GM21390 (cell line): ENCODE results near the gene TADA3.
A peak's percentile ranks its signal among the peaks of the same experiment; 100 is the strongest.

Experiments used
- ATAC-seq: cut with Tn5 transposase; IDR thresholded peaks from one replicate; pipeline ENCODE4 v1.9.1; 2021; ENCODE audit not compliant: unreplicated experiment

Gene TADA3, protein sequence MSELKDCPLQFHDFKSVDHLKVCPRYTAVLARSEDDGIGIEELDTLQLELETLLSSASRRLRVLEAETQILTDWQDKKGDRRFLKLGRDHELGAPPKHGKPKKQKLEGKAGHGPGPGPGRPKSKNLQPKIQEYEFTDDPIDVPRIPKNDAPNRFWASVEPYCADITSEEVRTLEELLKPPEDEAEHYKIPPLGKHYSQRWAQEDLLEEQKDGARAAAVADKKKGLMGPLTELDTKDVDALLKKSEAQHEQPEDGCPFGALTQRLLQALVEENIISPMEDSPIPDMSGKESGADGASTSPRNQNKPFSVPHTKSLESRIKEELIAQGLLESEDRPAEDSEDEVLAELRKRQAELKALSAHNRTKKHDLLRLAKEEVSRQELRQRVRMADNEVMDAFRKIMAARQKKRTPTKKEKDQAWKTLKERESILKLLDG

DNA sequence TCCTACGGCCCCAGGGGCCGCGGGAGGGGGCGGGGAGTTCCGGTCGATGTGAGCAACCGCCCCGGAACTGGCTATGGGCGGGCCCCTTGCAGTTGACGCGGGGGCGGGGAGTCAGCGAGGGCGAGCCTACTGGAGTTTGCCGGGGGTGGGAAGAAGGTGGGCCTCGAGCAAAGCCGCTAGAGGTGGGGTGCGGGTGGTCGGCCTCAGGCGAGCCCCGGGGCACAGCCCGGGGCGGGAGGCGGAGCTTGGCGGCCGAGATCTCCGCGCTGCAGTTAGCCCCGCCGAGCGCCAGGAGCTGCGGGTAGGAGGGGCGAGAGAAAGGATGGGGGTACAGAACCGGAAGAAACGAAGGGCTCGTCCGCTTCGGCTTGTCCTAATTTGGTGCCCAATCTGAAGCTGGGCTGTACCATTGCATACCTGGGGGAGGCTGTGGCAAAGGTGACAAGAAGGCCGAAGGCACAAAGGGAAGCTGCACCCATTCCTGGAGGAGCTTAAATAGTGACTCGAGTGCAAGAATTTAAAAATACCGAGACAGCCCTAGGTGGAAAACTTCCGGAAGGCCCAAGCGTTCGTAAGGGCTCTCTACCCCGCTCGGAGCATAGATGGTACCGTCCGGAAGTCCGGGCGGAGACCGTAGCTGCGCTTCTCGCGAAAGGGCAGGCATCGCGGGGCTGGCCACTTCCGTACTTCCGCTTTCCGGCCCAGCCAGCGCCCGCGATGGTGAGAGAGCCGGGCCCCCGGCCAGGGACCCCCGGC, at the start of gene TADA3, which contains the start of gene ARPC4:
Gene TADA3 (minus strand): TSS at position 69 of the 756 bp plus-strand sequence. CDS start 1,007 bp downstream, outside the sequence.
Gene ARPC4 (plus strand): TSS at position 678 of the 756 bp plus-strand sequence. CDS start 40 bp downstream, at position 718.
- ATAC-seq, result peak; percentile 83

DNA sequence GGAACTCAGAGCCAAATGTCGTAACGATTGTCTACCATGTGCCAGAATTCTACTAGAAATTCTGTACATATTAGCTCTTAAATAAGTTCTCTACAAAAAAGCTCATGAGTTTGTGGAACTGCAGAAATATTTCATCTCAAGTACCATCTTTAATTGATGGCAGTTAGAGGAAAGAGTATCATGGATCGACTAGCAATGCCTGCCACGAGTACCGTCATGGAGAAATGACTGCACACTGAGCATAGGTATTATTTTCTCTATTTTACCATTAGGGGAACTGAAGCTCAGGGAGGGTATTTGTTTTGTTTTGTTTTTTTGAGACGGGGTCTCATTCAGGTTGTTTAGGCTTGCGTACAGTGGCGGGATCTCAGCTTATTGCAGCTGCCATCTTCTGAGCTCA, 48.7 kb upstream of the TADA3 start:
- no peak for ATAC-seq

DNA sequence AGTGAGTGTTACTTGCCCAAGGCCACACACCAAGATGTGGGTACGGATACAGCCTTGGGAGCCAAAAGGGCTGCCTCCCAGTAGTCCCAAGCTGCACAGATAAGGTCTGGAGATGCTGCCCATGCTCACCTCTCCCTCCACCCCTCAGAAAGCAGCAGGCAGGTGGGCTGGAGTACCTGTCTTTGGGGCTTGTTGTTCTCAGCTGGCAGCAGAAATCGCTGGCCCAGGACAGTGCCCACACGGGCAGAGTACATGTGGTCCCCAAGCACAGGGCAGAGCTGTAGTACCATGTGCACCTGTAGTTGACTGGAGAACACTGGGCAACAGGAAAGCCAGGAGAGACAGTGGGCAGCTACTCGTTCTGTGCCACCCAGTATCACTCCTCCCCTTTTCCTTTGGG, 46.6 kb upstream of the TADA3 start:
- ATAC-seq, result no peak

DNA sequence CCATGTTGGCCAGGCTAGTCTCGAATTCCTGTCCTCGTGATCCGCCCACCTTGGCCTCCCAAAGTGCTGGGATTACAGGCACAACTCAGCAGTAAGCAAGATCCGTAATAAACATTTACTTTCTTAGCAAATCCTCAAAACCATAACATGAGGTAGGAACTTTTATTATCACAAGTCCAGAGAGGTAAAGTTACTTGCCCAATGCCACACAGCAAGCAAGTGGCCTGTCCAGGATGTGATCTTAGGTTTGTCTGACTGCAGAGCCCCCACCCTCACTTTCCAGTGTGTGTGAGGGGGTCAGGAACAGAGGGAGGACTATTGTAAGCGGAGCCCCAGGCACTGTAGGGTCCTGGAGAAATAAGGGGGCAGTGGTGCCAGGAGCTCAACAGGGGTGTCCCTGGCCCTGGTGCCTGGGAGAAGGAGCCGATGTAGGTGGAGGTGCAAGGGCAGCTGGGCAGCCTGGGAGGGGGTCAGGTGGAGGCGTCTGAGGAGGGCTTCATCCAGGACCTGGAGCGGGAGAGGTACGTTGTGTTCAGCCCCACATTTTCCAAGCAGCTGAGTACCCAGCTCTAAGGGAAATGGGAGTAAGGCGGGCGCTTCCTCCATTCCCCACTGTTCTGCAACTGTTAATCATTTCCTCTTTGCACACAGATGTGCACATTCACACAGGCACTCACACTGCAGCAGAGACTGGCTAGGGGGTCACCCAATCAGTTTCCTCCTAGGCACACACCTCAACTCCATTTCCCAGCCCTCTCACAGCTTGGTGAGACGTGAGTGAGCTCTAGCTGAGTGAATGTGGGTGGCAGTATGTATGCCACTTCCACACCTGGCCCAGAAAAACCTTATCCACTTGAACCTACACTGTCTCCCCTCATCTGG, 45.7 kb upstream of the TADA3 start:
- ATAC-seq, result no peak

DNA sequence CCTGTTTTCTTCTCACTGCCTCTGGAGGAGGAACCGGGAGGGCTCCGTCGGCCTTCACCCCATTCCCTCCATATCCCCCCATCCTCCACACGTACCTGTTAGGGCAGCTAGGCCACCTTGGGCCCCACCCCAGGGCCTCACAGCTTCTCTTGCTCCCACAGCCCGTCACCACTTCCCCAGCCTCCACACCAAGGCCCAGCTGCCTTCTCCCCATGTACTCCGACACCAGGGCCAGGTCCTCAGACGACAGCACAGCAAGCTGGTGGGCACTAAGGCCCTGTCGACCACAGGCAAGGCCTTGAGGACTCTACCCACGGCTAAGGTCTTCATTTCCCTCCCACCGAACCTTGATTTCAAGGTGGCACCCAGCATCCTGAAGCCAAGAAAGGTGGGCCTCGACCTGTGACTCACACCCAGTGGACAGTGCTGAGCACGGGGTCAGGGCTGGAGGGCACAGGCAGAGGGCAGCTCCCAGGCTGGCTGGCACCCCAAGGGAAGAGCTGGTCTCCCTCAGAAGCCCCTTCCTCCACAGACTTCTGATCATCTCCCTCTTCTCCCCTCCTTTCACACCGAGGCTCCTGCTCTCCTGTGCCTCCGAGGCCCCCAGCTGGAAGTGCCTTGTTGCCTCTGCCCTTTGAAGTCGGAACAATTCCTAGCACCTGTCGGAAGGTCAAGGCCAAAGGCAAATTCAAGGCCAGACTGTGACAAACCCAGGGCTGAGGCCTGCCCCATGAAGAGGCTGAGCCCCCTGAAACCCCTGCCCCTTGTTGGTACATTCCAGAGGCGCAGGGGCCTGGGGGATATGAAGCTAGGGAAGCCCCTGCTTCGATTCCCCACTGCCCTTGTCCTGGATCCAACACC, 42.5 kb upstream of the TADA3 start:
- no peak for ATAC-seq

DNA sequence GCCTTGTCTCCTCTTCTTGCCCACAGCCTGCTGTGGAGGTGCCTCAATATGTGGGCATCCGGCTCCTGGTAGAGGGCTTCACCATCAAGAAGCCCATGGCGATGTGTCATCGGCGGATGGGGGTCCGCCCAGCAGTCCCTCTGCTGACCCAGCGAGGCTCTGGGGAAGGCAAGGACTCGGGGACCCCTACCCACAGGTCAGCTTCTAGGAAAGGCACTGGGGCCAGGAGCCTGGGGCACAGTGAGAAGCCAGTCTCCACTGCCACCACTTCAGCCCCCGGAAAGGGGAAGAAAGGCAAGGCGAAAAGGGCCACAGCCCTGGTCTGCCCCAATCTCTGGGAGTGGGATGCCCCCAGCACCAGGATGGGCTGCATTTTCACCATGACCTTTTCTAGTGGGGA, 40.8 kb upstream of the TADA3 start:
- ATAC-seq, result no peak

DNA sequence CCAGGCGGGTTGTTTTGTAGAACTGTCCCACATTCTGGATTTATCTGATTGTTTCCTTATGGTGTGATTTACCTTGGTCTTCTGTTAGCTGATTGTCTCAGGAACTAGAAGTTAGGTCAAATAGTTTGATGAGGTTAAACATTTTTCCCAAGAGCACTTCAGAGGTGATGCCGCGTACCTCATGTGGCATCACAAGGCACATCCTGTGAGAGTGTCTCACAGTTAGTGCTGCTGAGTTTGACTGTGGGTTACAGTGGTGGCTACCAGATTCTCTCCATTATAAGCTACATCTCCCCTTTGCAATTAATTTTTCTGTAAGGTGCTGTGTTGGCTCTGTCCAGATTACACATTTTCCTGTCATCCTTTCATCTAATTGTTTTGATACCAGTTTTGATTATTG, 39.0 kb upstream of the TADA3 start:
- ATAC-seq, result no peak

DNA sequence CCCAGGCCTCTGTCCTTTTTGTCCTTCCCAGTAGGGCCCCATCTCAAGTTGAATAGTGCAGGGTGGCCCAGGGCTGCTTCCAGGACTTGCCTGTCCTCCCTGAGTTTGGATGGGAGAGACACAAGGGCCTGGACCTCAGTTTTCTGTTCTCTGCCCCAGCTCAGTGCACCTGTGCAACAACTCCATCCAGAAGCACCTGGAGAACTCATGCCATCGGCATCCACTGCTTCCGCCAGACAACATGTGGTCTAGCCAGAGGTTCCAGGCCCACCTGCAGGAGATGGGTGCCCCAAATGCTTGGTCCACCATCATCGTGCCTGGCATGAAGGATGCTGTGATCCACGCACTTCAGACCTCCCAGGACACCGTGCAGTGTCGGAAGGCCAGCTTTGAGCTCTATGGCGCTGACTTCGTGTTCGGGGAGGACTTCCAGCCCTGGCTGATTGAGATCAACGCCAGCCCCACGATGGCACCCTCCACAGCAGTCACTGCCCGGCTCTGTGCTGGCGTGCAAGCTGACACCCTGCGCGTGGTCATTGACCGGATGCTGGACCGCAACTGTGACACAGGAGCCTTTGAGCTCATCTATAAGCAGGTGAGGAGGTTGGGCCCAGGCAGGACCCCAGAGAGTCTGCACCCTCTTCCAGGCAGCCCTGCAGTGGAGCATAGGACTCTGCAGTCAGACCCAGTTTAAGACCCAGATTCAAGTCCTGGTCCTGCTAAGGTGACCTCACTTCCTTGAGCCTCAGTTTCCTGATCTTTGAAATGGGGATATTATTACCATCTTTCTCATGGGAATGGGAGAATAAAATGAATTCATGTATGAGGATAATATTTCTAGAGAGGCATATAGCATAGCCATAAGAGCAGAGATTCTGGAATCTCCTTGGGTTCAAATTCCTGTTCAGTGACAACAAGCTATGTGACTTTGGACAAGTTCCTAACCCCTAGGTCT, 36.8 kb upstream of the TADA3 start:
- no peak for ATAC-seq

DNA sequence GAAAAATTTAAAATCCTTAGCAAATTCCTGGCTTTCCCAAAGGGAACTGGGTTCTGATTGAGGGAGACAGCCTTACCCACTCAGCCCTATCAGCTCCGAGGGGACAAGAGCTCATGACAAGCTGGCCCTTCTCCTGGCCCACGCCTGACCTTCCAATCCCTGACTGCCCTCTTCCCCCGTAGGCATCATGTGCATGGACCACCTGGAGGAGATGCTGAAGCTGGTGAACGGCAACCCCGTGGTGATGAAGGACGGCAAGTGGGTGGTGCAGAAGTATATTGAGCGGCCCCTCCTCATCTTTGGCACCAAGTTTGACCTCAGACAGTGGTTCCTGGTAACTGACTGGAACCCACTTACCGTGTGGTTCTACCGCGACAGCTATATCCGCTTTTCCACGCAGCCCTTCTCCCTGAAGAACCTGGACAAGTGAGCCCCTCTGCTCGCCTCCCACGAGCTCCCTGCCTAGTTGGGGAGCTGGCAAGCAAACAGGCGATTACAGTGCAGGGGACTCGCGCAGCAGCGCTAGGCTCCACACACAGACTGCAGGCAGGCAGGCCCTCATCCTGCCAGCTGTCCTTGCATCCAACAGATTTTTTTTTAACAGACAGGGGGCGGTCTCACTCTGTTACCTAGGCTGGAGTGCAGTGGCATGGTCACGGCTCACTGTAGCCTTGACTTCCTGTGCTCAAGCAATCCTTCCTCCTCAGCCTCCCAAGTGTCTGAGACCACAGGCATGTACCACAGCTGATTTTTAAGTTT, 34.7 kb upstream of the TADA3 start:
- ATAC-seq, result no peak

DNA sequence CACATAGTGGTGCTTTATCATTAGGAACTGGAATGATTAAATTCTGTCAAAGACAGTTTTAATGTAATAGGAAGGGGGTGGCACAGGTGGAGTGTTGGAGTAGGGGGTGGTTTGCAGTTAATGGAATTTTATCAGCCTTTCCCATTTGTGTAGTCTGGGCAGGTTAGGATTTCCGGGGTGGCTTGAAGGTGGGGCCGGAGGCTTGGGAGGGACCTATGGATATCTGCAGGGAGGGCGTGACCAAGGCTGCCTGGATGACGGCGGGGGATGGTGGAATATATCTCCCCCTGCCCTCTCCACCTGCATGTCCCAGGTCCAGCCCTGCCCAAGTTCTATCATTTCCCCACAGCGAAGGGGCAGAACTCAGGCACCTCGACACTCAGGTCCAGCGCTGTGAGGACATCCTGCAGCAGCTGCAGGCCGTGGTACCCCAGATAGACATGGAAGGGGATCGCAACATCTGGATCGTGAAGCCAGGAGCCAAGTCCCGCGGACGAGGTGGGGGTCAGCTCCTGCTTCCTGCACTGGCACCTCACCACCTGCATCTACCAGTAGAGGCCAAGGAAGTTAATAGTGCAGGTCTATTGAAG, 33.3 kb upstream of the TADA3 start:
- no peak for ATAC-seq

DNA sequence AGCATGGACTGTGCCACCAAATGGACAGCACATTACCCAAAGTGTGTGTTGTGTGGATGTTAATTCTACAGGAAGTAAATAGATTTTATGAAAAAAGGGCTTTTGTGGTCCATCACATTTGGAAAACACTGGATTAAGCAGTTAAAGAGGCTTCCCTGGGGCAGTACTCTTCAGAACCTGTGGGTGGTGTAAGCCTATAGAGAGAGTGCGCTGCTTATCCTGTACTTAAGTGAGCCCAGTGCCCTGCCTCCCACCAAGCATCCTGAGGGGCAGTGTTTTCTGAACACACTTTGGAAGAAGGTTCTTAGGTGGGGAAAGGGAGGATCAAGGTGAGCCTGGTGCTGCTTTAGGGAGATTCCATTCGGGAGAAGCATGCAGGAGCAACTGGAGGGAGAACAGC, 28.7 kb upstream of the TADA3 start:
- ATAC-seq, result no peak

DNA sequence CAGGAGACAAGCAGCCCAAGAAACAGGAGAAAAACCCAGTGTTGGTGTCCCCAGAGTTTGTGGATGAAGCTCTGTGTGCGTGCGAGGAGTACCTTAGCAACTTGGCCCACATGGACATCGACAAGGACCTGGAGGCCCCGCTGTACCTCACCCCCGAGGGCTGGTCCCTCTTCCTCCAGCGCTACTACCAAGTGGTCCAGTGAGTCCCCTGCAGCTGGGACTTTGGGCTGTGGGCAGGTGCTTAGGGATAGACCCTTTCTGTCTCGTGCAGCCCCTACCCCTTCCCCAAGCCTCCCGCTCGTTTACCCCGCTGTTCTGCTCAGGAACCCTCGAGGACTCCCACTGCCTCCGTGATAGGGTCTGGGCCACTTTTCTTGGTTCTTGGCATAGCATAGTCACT, 28.3 kb upstream of the TADA3 start:
- no peak for ATAC-seq

DNA sequence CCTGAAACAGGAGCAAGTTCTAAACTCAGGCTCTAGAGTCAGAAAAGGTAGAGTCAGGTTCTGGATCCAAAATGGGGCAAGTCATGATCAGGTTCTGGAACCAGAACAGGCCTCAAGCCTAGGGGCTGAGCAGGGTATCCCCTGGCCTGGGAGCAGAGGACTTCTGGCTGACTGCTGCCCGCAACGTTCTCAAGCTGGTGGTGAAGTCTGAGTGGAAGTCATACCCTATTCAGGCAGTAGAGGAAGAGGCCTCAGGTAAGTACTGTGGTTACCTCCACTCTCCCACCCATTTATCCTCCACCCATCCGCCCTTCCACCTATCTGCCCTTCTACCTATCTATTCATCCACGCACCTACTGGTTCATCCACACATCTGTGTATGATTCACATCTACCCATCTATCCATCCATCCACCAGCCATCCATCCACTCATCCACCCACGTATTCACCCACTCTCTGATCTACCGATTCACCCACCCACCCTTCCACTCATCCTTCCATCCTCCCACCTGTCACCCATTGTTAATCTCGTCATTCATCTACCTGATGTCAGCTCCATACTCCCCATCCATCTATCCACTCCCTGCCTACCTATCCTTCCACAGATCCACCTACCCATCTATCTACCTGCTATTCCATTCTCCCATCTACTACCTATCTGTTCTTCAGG, 26.5 kb upstream of the TADA3 start:
- ATAC-seq, result no peak

DNA sequence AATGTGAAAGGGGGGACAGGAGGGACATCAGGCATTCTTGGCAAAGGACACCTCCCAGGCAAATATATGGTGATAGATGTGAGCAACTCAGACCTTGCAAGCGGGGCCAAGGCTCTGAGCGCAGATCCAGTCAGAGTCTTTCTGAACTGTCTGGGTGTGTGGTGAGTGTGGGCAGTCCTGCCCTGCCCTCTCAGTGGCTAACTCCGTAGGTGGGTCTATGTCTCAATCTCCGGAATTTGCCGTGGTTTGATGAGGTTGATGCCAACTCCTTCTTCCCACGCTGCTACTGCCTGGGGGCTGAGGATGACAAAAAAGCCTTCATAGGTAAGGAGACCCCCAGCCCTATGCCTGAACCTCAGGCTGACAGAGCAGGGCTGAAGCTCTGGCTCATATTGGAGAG, 25.2 kb upstream of the TADA3 start:
- no peak for ATAC-seq

DNA sequence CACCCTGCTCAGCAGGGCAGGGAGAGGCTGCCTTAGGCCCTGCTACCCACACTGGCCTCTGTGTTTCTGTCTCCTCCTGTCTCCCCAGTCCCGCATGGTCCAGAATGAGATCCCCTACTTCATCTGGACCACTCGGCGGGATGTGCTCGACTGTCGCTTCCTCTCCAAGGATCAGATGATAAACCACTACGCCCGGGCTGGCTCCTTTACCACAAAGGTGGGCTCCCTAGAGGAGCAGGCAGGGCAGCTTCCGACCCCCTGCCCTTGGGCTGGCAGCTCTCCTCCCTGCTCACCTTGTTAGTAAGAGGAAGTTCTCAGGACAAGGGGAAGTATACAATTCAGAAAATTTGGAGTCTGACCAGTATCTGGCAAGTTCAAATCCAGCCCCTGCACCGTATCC, 23.7 kb upstream of the TADA3 start:
- no peak for ATAC-seq

DNA sequence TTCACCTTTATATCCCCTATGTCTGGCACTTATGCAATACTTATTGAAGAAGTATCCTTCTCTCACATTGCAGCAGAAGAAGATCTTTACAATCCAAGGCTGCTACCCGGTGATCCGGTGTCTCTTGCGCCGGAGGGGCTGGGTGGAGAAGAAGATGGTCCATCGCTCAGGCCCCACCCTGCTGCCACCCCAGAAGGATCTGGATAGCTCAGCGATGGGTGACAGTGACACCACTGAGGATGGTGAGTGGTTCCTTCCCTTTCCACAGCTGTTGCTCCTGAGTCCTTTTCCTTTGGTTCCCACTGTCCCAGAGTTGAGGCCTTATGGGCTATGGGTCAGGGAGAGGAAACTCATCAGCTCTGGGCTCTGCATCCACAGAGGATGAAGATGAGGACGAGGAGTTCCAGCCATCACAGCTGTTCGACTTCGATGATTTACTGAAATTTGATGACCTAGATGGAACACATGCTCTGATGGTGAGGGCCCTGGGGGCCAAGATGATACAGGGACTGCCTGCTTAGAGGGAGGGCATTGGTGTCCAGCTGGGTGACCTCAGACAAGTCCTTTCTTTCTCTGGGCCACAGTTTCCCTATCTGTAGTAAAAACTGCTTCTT, 20.7 kb upstream of the TADA3 start:
- no peak for ATAC-seq

DNA sequence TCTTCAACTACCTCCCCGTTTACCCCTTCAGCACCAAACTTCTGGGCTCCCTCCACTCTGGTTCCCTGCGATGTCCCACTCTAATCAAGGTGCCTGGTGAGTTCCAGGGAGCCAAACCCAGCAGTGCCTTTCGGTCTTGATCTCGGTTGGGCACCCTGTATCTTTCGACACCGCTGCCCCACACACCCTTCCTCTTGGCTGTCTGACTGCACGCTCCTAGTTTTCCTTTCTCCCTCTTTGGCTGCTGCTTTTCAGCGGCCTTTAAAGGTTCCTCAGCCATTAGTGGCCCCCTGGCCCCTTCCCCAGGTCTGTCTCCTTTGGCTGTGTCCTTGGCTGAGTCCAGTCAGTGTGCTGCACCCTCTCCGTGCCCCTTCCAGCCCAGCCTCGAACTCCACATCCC, 18.6 kb upstream of the TADA3 start:
- no peak for ATAC-seq
